CD1c-positive myeloid dendritic cell (primary cell): ENCODE data around the gene TMEM121.
A peak's percentile ranks its signal among the peaks of the same experiment; 100 is the strongest.

Experiments used
- DNase-seq: peaks from one replicate; pipeline ENCODE4 v3.0.0-alpha.2; 2016; ENCODE audit errors: extremely low spot score

TMEM121 gene

GRCh38 chr14:105498430-105499255 lies 27.7 kb upstream of the TMEM121 start:
- DNase-seq: no peak

- DNase-seq: no peak
Measured at GRCh38 chr14:105499256-105500035, 26.9 kb upstream of the TMEM121 start.

GRCh38 chr14:105500036-105500725 lies 26.2 kb upstream of the TMEM121 start:
- DNase-seq: no peak

- DNase-seq: no peak
Measured at GRCh38 chr14:105500726-105501101, 25.7 kb upstream of the TMEM121 start.

GRCh38 chr14:105501504-105502291 lies 24.7 kb upstream of the TMEM121 start:
- no peak for DNase-seq

GRCh38 chr14:105502446-105503295 lies 23.7 kb upstream of the TMEM121 start:
- DNase-seq: no peak

- DNase-seq: no peak
Measured at GRCh38 chr14:105503296-105503640, 23.1 kb upstream of the TMEM121 start.

- no peak for DNase-seq
Measured at GRCh38 chr14:105503935-105504692, 22.3 kb upstream of the TMEM121 start.

- no peak for DNase-seq
Measured at GRCh38 chr14:105505101-105505500, 21.3 kb upstream of the TMEM121 start.

- DNase-seq: no peak
Measured at GRCh38 chr14:105507247-105507646, 19.1 kb upstream of the TMEM121 start.

GRCh38 chr14:105508069-105508468 lies 18.3 kb upstream of the TMEM121 start:
- DNase-seq: no peak

- no peak for DNase-seq
Measured at GRCh38 chr14:105508601-105509000, 17.8 kb upstream of the TMEM121 start.

- no peak for DNase-seq
Measured at GRCh38 chr14:105517096-105517495, 9.3 kb upstream of the TMEM121 start.

GRCh38 chr14:105519946-105520698 lies 6.3 kb upstream of the TMEM121 start:
- DNase-seq: no peak

GRCh38 chr14:105525326-105525725 lies 1.1 kb upstream of the TMEM121 start:
- no peak for DNase-seq

- no peak for DNase-seq
Measured at GRCh38 chr14:105526776-105527380, 495 bp downstream of the TMEM121 start.

GRCh38 chr14:105527381-105527825 lies 1.0 kb downstream of the TMEM121 start:
- no peak for DNase-seq

- DNase-seq: peak; percentile 88
Measured at GRCh38 chr14:105527826-105528585, 1.6 kb downstream of the TMEM121 start.
